Progenitor cell of endocrine pancreas (in vitro differentiated cells): Measurements from ENCODE around the gene PGLYRP3. TPM values are rescaled to one million over a fixed set of nuclear protein-coding genes. Genes with fewer than 3 reads are reported as not detected.

ENCODE experiments used
- DNase-seq: peaks from one replicate; pipeline ENCODE4 v3.0.0; 2021; ENCODE audit warnings: low spot score; ENCODE audit not compliant: unreplicated experiment
- H3K27ac Mint-ChIP-seq: 2 replicates; pipeline ENCODE4 v1.8.0; 2021; ENCODE audit warnings: mild to moderate bottlenecking, moderate library complexity, mixed read lengths
- H3K27me3 Mint-ChIP-seq: 2 replicates; pipeline ENCODE4 v1.8.0; 2021; ENCODE audit warnings: mixed read lengths
- H3K36me3 Mint-ChIP-seq: 2 replicates; pipeline ENCODE4 v1.8.0; 2022; ENCODE audit warnings: mixed read lengths; ENCODE audit not compliant: insufficient read depth
- H3K4me1 Mint-ChIP-seq: 2 replicates; pipeline ENCODE4 v1.8.0; 2021; ENCODE audit warnings: low read depth, mixed read lengths
- H3K4me3 Mint-ChIP-seq: 2 replicates; pipeline ENCODE4 v1.8.0; 2021; ENCODE audit warnings: low read depth, mild to moderate bottlenecking, moderate library complexity, mixed read lengths
- H3K9me3 Mint-ChIP-seq: 2 replicates; pipeline ENCODE4 v1.8.0; 2021; ENCODE audit warnings: low read depth, mixed read lengths
- total RNA-seq: library from RNA; stranded (reverse); gene quantifications from 2 replicates; pipeline ENCODE4 v1.2.1, GENCODE V29; 2021
- TF ChIP-seq, protein P1 (sequence below): fragments of 200-600 bp; sonication (generic); IDR thresholded peaks from one replicate; pipeline ENCODE4 v1.5.0; 2021; ENCODE audit warnings: antibody characterized with exemption, mild to moderate bottlenecking; ENCODE audit not compliant: unreplicated experiment

PGLYRP3 gene
- total RNA-seq, 1 donor from 2014 or later, result not detected

DNA sequence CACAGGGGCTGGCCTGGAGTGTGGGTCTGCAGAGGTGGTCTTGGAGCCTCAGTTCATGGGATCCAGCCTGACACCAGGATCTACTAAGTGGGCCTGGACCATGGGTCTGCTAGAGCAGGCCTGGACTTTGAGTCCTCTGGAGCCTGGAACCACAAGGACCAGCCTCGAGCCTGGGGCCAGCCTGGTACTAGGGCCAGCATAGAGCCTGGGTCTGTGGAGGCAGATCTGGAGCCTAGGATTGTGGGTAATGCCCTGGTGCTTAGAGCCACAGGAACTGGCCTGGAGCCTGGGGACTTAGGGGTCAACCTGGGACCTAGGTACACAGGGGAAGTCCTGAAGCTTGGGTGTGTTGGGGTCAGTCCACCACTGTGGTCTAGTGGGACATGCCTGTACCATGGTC is 40.6 kb downstream of the PGLYRP3 start:
- TF ChIP-seq, protein P1, sequence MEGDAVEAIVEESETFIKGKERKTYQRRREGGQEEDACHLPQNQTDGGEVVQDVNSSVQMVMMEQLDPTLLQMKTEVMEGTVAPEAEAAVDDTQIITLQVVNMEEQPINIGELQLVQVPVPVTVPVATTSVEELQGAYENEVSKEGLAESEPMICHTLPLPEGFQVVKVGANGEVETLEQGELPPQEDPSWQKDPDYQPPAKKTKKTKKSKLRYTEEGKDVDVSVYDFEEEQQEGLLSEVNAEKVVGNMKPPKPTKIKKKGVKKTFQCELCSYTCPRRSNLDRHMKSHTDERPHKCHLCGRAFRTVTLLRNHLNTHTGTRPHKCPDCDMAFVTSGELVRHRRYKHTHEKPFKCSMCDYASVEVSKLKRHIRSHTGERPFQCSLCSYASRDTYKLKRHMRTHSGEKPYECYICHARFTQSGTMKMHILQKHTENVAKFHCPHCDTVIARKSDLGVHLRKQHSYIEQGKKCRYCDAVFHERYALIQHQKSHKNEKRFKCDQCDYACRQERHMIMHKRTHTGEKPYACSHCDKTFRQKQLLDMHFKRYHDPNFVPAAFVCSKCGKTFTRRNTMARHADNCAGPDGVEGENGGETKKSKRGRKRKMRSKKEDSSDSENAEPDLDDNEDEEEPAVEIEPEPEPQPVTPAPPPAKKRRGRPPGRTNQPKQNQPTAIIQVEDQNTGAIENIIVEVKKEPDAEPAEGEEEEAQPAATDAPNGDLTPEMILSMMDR, result no peak
- Mint-ChIP-seq H3K4me1 (no peaks in the 10 kb centered on the region), H3K27me3 (peaks cover 19% of the 10 kb centered on the region), H3K4me3 (no peak overlapping the region), H3K27ac (no peak overlapping the region), H3K9me3 (no peaks in the 10 kb centered on the region), H3K36me3 (no peaks in the 10 kb centered on the region)
- DNase-seq, result no peak

DNA sequence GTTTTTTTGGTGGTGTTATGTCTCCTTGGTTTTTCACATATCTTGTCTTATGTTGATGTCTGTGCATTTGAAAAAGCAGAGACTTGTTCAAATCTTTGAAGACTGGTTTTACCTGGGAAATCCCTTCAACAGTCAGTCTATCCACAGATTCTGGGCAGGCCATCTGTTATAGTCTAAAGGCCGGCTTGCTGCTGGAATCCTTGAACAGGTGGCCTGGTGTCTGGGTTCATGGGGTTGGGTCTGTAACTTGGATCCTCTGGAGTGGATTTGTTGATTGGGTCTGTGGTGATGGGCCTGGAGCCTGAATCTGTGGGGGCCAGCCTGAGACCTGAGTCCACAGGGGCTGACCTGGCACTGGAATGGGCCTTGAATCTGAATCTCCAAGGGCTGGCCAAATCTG is 41.0 kb downstream of the PGLYRP3 start:
- H3K4me1 Mint-ChIP-seq, result no peaks in the 10 kb centered on the region
- no peaks in the 10 kb centered on the region for H3K36me3 Mint-ChIP-seq
- no peak overlapping the region for H3K27ac Mint-ChIP-seq
- no peak overlapping the region for H3K4me3 Mint-ChIP-seq
- DNase-seq, result no peak
- peaks cover 21% of the 10 kb centered on the region for H3K27me3 Mint-ChIP-seq
- H3K9me3 Mint-ChIP-seq, result no peaks in the 10 kb centered on the region
- TF ChIP-seq, protein P1, result no peak

DNA sequence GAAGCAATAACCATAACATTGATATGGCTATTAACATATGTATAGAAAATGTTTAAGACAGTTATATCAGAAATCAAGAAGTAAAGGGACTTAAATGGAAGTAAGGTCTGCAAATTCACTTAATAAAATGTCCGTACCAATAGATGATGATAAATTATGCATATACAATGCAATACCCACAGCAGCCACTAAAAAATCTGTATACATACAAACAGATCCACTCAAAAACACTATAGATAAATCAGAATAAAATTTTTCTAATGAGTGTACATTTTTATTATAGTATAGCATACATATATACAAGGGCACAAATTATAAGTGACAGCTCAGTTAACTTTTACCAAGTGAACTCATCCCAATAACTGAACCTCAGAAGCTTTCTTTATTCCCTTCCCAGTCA is 47.3 kb downstream of the PGLYRP3 start:
- peaks cover 71% of the 10 kb centered on the region for H3K27me3 Mint-ChIP-seq
- no peaks in the 10 kb centered on the region for H3K36me3 Mint-ChIP-seq
- H3K9me3 Mint-ChIP-seq, result no peaks in the 10 kb centered on the region
- H3K4me3 Mint-ChIP-seq, result no peak overlapping the region
- H3K4me1 Mint-ChIP-seq, result peaks cover 4% of the 10 kb centered on the region
- TF ChIP-seq, protein P1, result peak; percentile 14
- DNase-seq, result no peak
- H3K27ac Mint-ChIP-seq, result no peak overlapping the region

DNA sequence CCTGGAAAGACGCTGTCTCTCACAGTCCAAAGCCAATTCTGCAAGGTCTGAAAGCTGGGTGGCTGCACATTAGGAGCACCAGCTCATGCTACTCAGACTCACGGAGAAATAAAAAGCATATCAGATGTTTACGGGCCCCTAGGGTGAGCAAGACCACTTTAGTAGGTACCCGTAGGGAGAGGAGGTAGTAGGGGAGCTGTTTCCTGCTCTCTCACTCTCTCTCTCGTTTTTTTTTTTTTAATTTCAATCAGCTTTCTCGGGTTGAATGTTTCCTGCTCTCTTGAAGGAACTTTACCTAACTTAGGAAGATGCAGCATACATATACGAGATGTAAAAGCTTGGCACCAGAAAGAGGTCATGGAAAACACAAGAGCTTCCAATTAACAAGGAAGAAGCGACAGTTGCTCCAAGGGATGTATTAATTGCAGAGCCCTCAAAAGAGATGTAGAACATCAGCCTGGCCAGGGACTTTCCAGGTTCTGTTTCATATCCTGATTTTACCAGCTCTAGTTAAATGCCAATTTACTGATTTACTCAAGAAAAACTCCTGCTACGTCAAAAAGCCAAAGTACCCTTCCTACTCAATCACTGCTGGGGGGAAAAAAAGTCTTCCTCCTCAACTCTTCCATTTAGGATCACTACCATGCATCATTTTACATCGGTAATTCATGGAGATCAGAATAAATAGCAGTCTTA is 50.1 kb downstream of the PGLYRP3 start:
- H3K27ac Mint-ChIP-seq, result no peak overlapping the region
- no peaks in the 10 kb centered on the region for H3K36me3 Mint-ChIP-seq
- peaks cover 83% of the 10 kb centered on the region for H3K27me3 Mint-ChIP-seq
- no peak for DNase-seq
- no peaks in the 10 kb centered on the region for H3K9me3 Mint-ChIP-seq
- peaks cover 4% of the 10 kb centered on the region for H3K4me1 Mint-ChIP-seq
- TF ChIP-seq, protein P1, result no peak
- peak overlapping the region; percentile 67 for H3K4me3 Mint-ChIP-seq

DNA sequence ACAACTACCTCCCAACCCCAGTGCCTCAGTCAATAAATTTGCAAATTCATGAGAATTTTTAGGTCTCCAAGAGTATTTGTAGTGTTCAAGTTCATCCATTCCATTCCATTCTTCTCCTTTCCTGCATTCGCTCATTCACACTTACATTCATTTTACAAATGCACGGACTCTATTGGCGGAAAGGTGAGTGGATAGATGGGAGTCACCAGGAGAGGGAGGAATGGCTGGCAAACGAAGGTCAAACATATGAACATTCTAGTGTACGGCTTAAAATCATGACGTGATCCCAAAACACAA is 50.7 kb downstream of the PGLYRP3 start:
- Mint-ChIP-seq H3K27ac (no peak overlapping the region), H3K4me3 (peak overlapping the region; percentile 67), H3K27me3 (peaks cover 80% of the 10 kb centered on the region), H3K36me3 (no peaks in the 10 kb centered on the region), H3K9me3 (no peaks in the 10 kb centered on the region), H3K4me1 (peaks cover 4% of the 10 kb centered on the region)
- DNase-seq, result no peak
- TF ChIP-seq, protein P1, result no peak
